Rectal smooth muscle tissue (tissue), 1 donor: Measurements from ENCODE around the gene EDN3.
"Not testable (repeated sequence)": the region's sequence is repeated elsewhere in the genome, so short reads cannot be mapped to it uniquely, and the experiment has no call there.

ENCODE experiments used
- H3K27ac ChIP-seq: one replicate; pipeline ENCODE4 v1.7.0; 2013; ENCODE audit warnings: low read depth, low read length, inconsistent platforms
- H3K27me3 ChIP-seq: one replicate; pipeline ENCODE4 v1.7.0; 2013; ENCODE audit warnings: low read length; ENCODE audit not compliant: control insufficient read depth, insufficient read depth
- H3K36me3 ChIP-seq: one replicate; pipeline ENCODE4 v1.7.0; 2013; ENCODE audit warnings: low read length; ENCODE audit not compliant: control insufficient read depth, insufficient read depth
- H3K4me1 ChIP-seq: one replicate; pipeline ENCODE4 v1.7.0; 2013; ENCODE audit warnings: low read length; ENCODE audit not compliant: control insufficient read depth, insufficient read depth
- H3K4me3 ChIP-seq: one replicate; pipeline ENCODE4 v1.7.0; 2013; ENCODE audit warnings: low read length
- H3K9ac ChIP-seq: one replicate; pipeline ENCODE4 v1.7.0; 2013; ENCODE audit warnings: low read length

The EDN3 gene

GRCh38 chr20:59328071-59328470 is 27.7 kb downstream of the EDN3 start:
- Histone ChIP-seq H3K27ac (no peak overlapping the region), H3K36me3 (no peaks in the 10 kb centered on the region), H3K4me3 (no peak overlapping the region), H3K27me3 (no peaks in the 10 kb centered on the region), H3K4me1 (no peaks in the 10 kb centered on the region), H3K9ac (no peak overlapping the region)

GRCh38 chr20:59331721-59332329 is 31.4 kb downstream of the EDN3 start:
- Histone ChIP-seq H3K27ac (no peak overlapping the region), H3K27me3 (no peaks in the 10 kb centered on the region), H3K36me3 (no peaks in the 10 kb centered on the region), H3K4me1 (no peaks in the 10 kb centered on the region), H3K9ac (no peak overlapping the region), H3K4me3 (no peak overlapping the region)

- Histone ChIP-seq H3K9ac (no peak overlapping the region), H3K4me3 (no peak overlapping the region), H3K27me3 (no peaks in the 10 kb centered on the region), H3K36me3 (no peaks in the 10 kb centered on the region), H3K4me1 (no peaks in the 10 kb centered on the region), H3K27ac (no peak overlapping the region)
These were observed 32.9 kb downstream of the EDN3 start for GRCh38 chr20:59333260-59333845.

- no peaks in the 10 kb centered on the region for H3K36me3 ChIP-seq
- H3K27me3 ChIP-seq, result no peaks in the 10 kb centered on the region
- no peak overlapping the region for H3K4me3 ChIP-seq
- no peaks in the 10 kb centered on the region for H3K4me1 ChIP-seq
- H3K27ac ChIP-seq, result no peak overlapping the region
- no peak overlapping the region for H3K9ac ChIP-seq
These were observed 33.5 kb downstream of the EDN3 start for GRCh38 chr20:59333951-59334350.

- Histone ChIP-seq H3K36me3 (no peaks in the 10 kb centered on the region), H3K4me3 (no peak overlapping the region), H3K4me1 (no peaks in the 10 kb centered on the region), H3K27ac (no peak overlapping the region), H3K9ac (no peak overlapping the region), H3K27me3 (no peaks in the 10 kb centered on the region)
These were observed 34.4 kb downstream of the EDN3 start for GRCh38 chr20:59334651-59335300.

- H3K4me3 ChIP-seq, result no peak overlapping the region
- no peaks in the 10 kb centered on the region for H3K4me1 ChIP-seq
- H3K9ac ChIP-seq, result no peak overlapping the region
- H3K27me3 ChIP-seq, result no peaks in the 10 kb centered on the region
- no peak overlapping the region for H3K27ac ChIP-seq
- no peaks in the 10 kb centered on the region for H3K36me3 ChIP-seq
These were observed 35.0 kb downstream of the EDN3 start for GRCh38 chr20:59335377-59335776.

- Histone ChIP-seq H3K9ac (no peak overlapping the region), H3K27me3 (no peaks in the 10 kb centered on the region), H3K36me3 (no peaks in the 10 kb centered on the region), H3K4me1 (no peaks in the 10 kb centered on the region), H3K4me3 (no peak overlapping the region), H3K27ac (no peak overlapping the region)
These were observed 36.1 kb downstream of the EDN3 start for GRCh38 chr20:59336540-59336939.

GRCh38 chr20:59338444-59338843 is 38.0 kb downstream of the EDN3 start:
- H3K27ac ChIP-seq, H3K27me3 ChIP-seq, H3K4me3 ChIP-seq, H3K9ac ChIP-seq, H3K4me1 ChIP-seq, H3K36me3 ChIP-seq: not testable (repeated sequence)

GRCh38 chr20:59340201-59340885 is 39.9 kb downstream of the EDN3 start:
- H3K4me1 ChIP-seq, result no peaks in the 10 kb centered on the region
- H3K36me3 ChIP-seq, result no peaks in the 10 kb centered on the region
- no peak overlapping the region for H3K4me3 ChIP-seq
- H3K9ac ChIP-seq, result no peak overlapping the region
- no peaks in the 10 kb centered on the region for H3K27me3 ChIP-seq
- no peak overlapping the region for H3K27ac ChIP-seq

GRCh38 chr20:59341285-59342022 is 41.0 kb downstream of the EDN3 start:
- H3K27me3 ChIP-seq, H3K36me3 ChIP-seq, H3K4me1 ChIP-seq, H3K9ac ChIP-seq, H3K4me3 ChIP-seq, H3K27ac ChIP-seq: not testable (repeated sequence)

- Histone ChIP-seq H3K27me3 (no peaks in the 10 kb centered on the region), H3K9ac (no peak overlapping the region), H3K4me3 (no peak overlapping the region), H3K4me1 (no peaks in the 10 kb centered on the region), H3K36me3 (no peaks in the 10 kb centered on the region), H3K27ac (no peak overlapping the region)
These were observed 41.9 kb downstream of the EDN3 start for GRCh38 chr20:59342023-59342957.
